Upper lobe of right lung (tissue), 1 donor: ENCODE results near the gene NUCB1. TPM values are rescaled to one million over a fixed set of nuclear protein-coding genes. Genes with fewer than 3 reads are reported as not detected.
"Not testable (repeated sequence)": the region's sequence is repeated elsewhere in the genome, so short reads cannot be mapped to it uniquely, and the experiment has no call there.

Source experiments
- ATAC-seq: fragments of 200-7000 bp; cut with Tn5 transposase; one replicate; pipeline ENCODE4 v1.9.1; 2020; ENCODE audit warnings: mild to moderate bottlenecking, moderate library complexity
- DNase-seq: peaks from one replicate; pipeline ENCODE4 v3.0.0-alpha.2; 2020
- H3K27ac ChIP-seq: fragments of 200-600 bp; one replicate; pipeline ENCODE4 v1.8.0; 2022
- H3K27me3 ChIP-seq: fragments of 200-600 bp; one replicate; pipeline ENCODE4 v1.8.0; 2022; ENCODE audit warnings: mild to moderate bottlenecking
- H3K36me3 ChIP-seq: fragments of 200-600 bp; one replicate; pipeline ENCODE4 v1.8.0; 2022
- H3K4me1 ChIP-seq: fragments of 200-600 bp; one replicate; pipeline ENCODE4 v1.8.0; 2022
- H3K4me3 ChIP-seq: fragments of 200-600 bp; one replicate; pipeline ENCODE4 v1.8.0; 2022; ENCODE audit warnings: mild to moderate bottlenecking
- H3K9me3 ChIP-seq: fragments of 200-600 bp; one replicate; pipeline ENCODE4 v1.8.0; 2022
- CTCF ChIP-seq: fragments of 200-600 bp; IDR thresholded peaks from one replicate; pipeline ENCODE4 v1.8.0; 2022; ENCODE audit warnings: antibody characterized with exemption
- intact Hi-C: fragments of 100-400 bp; cut with DNase I; formaldehyde crosslinking; loops from one replicate; pipeline ENCODE4 v1.11.0; 2022
- total RNA-seq: library from RNA; stranded (reverse); fragmentation: NEBNext Ultra II Directional; extraction: Animal tissue kit (Norgen Biotek cat#: 25700); gene quantifications from one replicate; pipeline ENCODE4 v1.2.1, GENCODE V29; 2021
- donor health status: DM: no; HTN: yes; CAD: no; lungs with severe emphysema.

The NUCB1 gene
- total RNA-seq, 1 donor from 2014 or later: 287 TPM

GRCh38 chr19:48907671-48908070 lies 7.6 kb downstream of the NUCB1 start:
- peaks cover 77% of the 10 kb centered on the region for H3K36me3 ChIP-seq
- no peak overlapping the region for H3K4me3 ChIP-seq
- intact Hi-C loops: no loop called here
- ATAC-seq (peak; percentile 94), DNase-seq (peak; percentile 85)
- no peaks in the 10 kb centered on the region for H3K27me3 ChIP-seq
- no peaks in the 10 kb centered on the region for H3K9me3 ChIP-seq
- H3K27ac ChIP-seq: peak overlapping the region; percentile 71
- no peak for TF ChIP-seq CTCF
- peaks cover 20% of the 10 kb centered on the region for H3K4me1 ChIP-seq

DNA sequence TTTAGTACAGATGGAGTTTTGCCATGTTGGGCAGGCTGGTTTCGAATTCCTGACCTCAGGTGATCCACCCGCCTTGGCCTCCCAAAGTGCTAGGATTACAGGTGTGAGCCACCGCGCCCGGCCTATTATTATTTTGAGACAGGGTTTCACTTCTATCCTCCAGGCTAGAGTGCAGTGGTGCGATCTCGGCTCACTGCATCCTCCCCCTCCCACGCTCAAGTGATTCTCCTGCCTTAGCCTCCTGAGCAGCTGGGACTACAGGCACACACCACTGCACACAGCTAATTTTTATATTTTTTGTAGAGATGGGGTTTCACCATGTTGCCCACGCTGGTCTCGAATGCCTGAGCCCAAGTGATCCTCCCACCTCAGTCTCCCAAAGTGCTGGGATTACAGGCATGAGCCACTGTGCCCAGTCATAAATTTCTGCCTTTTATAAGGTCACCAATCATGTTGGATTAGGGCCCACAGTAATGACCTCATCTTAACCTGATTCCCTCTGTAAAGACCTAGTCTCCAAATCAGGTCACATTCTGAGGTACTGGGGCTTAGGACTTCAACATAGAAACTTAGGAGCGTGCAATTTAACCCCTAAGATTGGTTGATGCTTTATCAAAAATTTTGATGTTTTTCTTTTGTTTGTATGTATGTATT lies 9.4 kb downstream of the NUCB1 start:
- peaks cover 16% of the 10 kb centered on the region for H3K4me1 ChIP-seq
- intact Hi-C loops, H3K4me3 ChIP-seq, H3K9me3 ChIP-seq, H3K27me3 ChIP-seq, ATAC-seq, DNase-seq: not testable (repeated sequence)
- peaks cover 91% of the 10 kb centered on the region for H3K36me3 ChIP-seq
- peak overlapping the region; percentile 51 for H3K27ac ChIP-seq

DNA sequence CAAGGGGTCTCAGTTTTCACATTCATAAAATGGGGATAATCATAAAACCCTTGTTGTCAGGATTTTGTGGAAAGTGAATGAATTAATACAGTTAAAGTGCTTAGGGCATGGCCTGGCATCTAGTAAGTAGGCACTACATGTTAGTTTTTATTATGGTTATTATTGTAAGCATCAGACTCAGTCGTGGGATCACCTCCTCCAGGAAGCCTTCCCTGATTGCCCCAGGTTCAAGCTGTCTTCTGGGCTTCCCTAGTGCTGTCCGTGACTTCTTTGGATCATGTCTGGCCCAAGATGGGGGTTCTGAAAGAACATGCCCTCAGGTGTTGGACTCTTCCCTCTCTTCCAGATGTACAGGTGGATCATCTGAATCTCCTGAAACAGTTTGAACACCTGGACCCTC lies 10.7 kb downstream of the NUCB1 start:
- ATAC-seq: no peak
- Histone ChIP-seq H3K36me3 (peaks cover 91% of the 10 kb centered on the region), H3K9me3 (no peaks in the 10 kb centered on the region), H3K4me1 (peaks cover 16% of the 10 kb centered on the region), H3K4me3 (no peak overlapping the region), H3K27ac (no peak overlapping the region), H3K27me3 (no peaks in the 10 kb centered on the region)
- intact Hi-C loops: no loop called here
- no peak for TF ChIP-seq CTCF
- no peak for DNase-seq

DNA sequence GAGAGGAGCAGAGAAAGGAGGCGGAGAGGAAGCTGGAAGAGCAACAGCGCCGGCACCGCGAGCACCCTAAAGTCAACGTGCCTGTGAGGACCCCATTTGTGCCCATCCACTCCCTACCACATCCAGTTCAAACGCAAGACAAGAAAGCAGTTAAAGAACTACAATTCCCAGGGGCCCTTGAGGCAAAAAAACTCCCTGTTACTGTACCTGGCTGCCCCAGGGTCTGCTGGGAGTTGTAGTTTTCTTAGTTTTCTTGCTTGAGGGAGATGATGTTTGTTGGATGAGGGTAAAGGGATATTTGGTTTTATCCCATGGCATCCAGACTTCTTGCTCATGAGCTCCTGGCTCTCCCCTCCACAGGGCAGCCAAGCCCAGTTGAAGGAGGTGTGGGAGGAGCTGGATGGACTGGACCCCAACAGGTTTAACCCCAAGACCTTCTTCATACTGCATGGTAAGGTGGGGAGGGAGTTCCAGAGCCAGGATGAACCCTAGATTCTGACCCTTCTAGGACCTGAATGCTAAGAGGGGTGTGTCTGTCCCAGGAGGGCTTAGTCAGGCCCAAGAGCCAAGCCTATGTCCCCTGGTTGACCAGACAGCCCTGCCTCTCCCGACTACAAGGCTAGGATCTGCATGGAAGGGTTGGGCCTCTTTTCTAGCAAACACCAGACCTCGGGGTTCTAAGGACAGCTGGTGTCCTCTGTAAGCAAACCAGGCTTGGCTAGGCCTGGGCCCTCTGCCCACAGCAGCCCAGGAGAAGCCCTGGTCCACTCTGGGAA lies 13.2 kb downstream of the NUCB1 start:
- ATAC-seq (no peak), DNase-seq (no peak)
- intact Hi-C loops: no loop called here
- no peak for TF ChIP-seq CTCF
- Histone ChIP-seq H3K4me3 (no peak overlapping the region), H3K4me1 (peaks cover 9% of the 10 kb centered on the region), H3K36me3 (peaks cover 86% of the 10 kb centered on the region), H3K27me3 (no peaks in the 10 kb centered on the region), H3K9me3 (no peaks in the 10 kb centered on the region), H3K27ac (no peak overlapping the region)

DNA sequence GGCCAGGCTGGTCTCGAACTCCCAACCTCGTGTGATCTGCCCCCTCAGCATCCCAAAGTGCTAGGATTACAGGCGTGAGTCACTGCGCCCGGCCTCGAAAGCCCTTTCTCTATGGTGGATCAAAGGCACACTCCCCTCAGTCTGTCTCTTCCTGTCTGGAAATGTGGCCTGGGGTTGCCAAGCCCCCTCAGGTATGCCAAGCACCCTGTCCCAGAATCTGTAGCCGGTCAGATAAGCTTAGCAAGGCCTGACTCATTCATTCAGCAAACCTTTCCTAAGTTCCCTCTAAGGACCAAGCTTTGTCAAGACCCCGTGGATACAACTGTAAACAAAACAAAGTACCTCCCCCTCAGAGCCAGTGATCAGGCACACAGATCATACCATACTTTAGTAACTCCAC lies 14.1 kb downstream of the NUCB1 start:
- no peak overlapping the region for H3K27ac ChIP-seq
- no peaks in the 10 kb centered on the region for H3K27me3 ChIP-seq
- no peaks in the 10 kb centered on the region for H3K9me3 ChIP-seq
- ATAC-seq (no peak), DNase-seq (no peak)
- peaks cover 90% of the 10 kb centered on the region for H3K36me3 ChIP-seq
- intact Hi-C loops: no loop called here
- TF ChIP-seq CTCF: no peak
- H3K4me1 ChIP-seq: peaks cover 5% of the 10 kb centered on the region
- H3K4me3 ChIP-seq: no peak overlapping the region

GRCh38 chr19:48915757-48916156 lies 15.6 kb downstream of the NUCB1 start:
- peak; percentile 68 for ATAC-seq
- no peak for DNase-seq
- no peaks in the 10 kb centered on the region for H3K4me1 ChIP-seq
- H3K36me3 ChIP-seq: peaks cover 88% of the 10 kb centered on the region
- intact Hi-C loops: no loop called here
- no peaks in the 10 kb centered on the region for H3K27me3 ChIP-seq
- H3K27ac ChIP-seq: peak overlapping the region; percentile 26
- TF ChIP-seq CTCF: no peak
- no peaks in the 10 kb centered on the region for H3K9me3 ChIP-seq
- H3K4me3 ChIP-seq: no peak overlapping the region
